HCT116 (cell line): ENCODE measurements around the gene MAPRE2. TPM values are rescaled to one million over a fixed set of nuclear protein-coding genes. Genes with fewer than 3 reads are reported as not detected.

ENCODE experiments used
- ATAC-seq: fragments of 200-7000 bp; cut with Tn5 transposase; 2 replicates; pipeline ENCODE4 v1.9.1; 2020; ENCODE audit warnings: mild to moderate bottlenecking, moderate library complexity
- BruUV-seq: library from RNA; stranded (reverse); fragments of 400-500 nt; replicated peaks from 2 replicates; lab custom pipeline; 2021; lab: Mats Ljungman, UMichigan
- CTCF ChIA-PET: fragments of 300-600 bp; sonication (Branson Sonifier 250); formaldehyde crosslinking; loops from one replicate; lab custom pipeline; 2021; ENCODE audit warnings: antibody characterized with exemption; lab: Charles Lee
- POLR2A ChIA-PET: fragments of 300-600, 350-600 bp; sonication (Branson Sonifier 250); formaldehyde crosslinking; loops from one replicate; lab custom pipeline; 2021; ENCODE audit warnings: antibody characterized with exemption; lab: Charles Lee
- RAD21 ChIA-PET, 2 experiments: fragments of 300-600 bp; sonication (Branson Sonifier 250); formaldehyde crosslinking; loops; one replicate each; lab custom pipeline; 2023; ENCODE audit warnings: low total read pairs in 2 of 2; ENCODE audit not compliant: uncharacterized antibody in 2 of 2, unreplicated experiment in 2 of 2, low non-redundant PET in 1 of 2; lab: Charles Lee
- DNase-seq: peaks from one replicate; pipeline ENCODE4 v3.0.0-alpha.2; 2010; ENCODE audit warnings: low read depth, low spot score
- H2AFZ ChIP-seq: fragments of 200-600 bp; shearing (Covaris generic), sonication (generic); 2 replicates; pipeline ENCODE4 v1.6.1; 2017; ENCODE audit warnings: low read depth, mixed run types, mixed read lengths, antibody characterized with exemption, low read length; ENCODE audit not compliant: poor library complexity, severe bottlenecking
- H3K27ac ChIP-seq: 2 replicates; pipeline ENCODE4 v1.5.1; 2012; ENCODE audit warnings: low read depth, low read length
- H3K27me3 ChIP-seq: fragments of 200-600 bp; sonication (generic); 2 replicates; pipeline ENCODE4 v1.6.1; 2016; ENCODE audit warnings: mixed run types, low read length, mixed read lengths; ENCODE audit not compliant: insufficient read depth
- H3K36me3 ChIP-seq, 2 experiments: fragments of 200-500 bp in 1 of 2; fragments of 200-600 bp in 1 of 2; sonication (Bioruptor generic) in 1 of 2; sonication (generic) in 1 of 2; 2 replicates each; pipeline versions ENCODE4 v1.5.1 to v1.6.1; 2014 to 2016; ENCODE audit warnings: low read length in 2 of 2, inconsistent platforms in 1 of 2, mixed read lengths in 1 of 2, mixed run types in 1 of 2; ENCODE audit not compliant: insufficient read depth in 2 of 2, control insufficient read depth in 1 of 2
- H3K4me1 ChIP-seq, 2 experiments: fragments of 200-600 bp in 1 of 2; sonication (generic) in 1 of 2; 2 replicates each; pipeline versions ENCODE4 v1.5.1 to v1.6.1; 2012 to 2017; ENCODE audit warnings: low read length in 2 of 2, inconsistent platforms in 1 of 2, mild to moderate bottlenecking in 1 of 2, mixed read lengths in 1 of 2, mixed run types in 1 of 2, moderate library complexity in 1 of 2; ENCODE audit not compliant: insufficient read depth in 2 of 2, control insufficient read depth in 1 of 2
- H3K4me2 ChIP-seq: fragments of 200-600 bp; sonication (generic); 2 replicates; pipeline ENCODE4 v1.6.1; 2017; ENCODE audit warnings: mixed run types, low read length, mixed read lengths
- H3K4me3 ChIP-seq, 2 experiments: fragments of 200-600 bp in 1 of 2; sonication (generic) in 1 of 2; replicated peaks in 1 of 2; 2 replicates each; pipeline ENCODE4 v1.5.1; 2011 to 2016; ENCODE audit warnings: low read length in 2 of 2, control low read depth in 1 of 2, low read depth in 1 of 2, mild to moderate bottlenecking in 1 of 2, mixed read lengths in 1 of 2, mixed run types in 1 of 2
- H3K79me2 ChIP-seq: fragments of 200-600 bp; sonication (generic); 2 replicates; pipeline ENCODE4 v1.6.1; 2017; ENCODE audit warnings: mild to moderate bottlenecking, mixed run types, low read length, moderate library complexity, mixed read lengths; ENCODE audit not compliant: insufficient read depth
- H3K9ac ChIP-seq: fragments of 200-600 bp; sonication (generic); 2 replicates; pipeline ENCODE4 v1.6.1; 2016; ENCODE audit warnings: low read length, mixed read lengths
- H3K9me2 ChIP-seq: fragments of 200-600 bp; sonication (generic), shearing (Covaris generic); 2 replicates; pipeline ENCODE4 v1.6.1; 2017; ENCODE audit warnings: mixed run types, mild to moderate bottlenecking, moderate library complexity; ENCODE audit not compliant: insufficient read depth
- H3K9me3 ChIP-seq, 2 experiments: fragments of 200-500 bp in 1 of 2; fragments of 200-600 bp in 1 of 2; sonication (Bioruptor generic) in 1 of 2; sonication (generic) in 1 of 2; 2 replicates each; pipeline ENCODE4 v1.6.1; 2014 to 2017; ENCODE audit warnings: low read length in 2 of 2, mixed read lengths in 2 of 2, inconsistent platforms in 1 of 2, low read depth in 1 of 2, mild to moderate bottlenecking in 1 of 2, mixed run types in 1 of 2, moderate library complexity in 1 of 2; ENCODE audit not compliant: control insufficient read depth in 1 of 2, insufficient read depth in 1 of 2
- H4K20me1 ChIP-seq: fragments of 200-600 bp; sonication (generic), shearing (Covaris generic); 2 replicates; pipeline ENCODE4 v1.6.1; 2017; ENCODE audit warnings: mixed run types, mild to moderate bottlenecking, moderate library complexity; ENCODE audit not compliant: insufficient read depth
- ATF3 ChIP-seq: IDR thresholded peaks from 2 replicates; pipeline ENCODE4 v1.6.1; 2012
- CBX3 ChIP-seq: IDR thresholded peaks from 2 replicates; pipeline ENCODE4 v1.6.1; 2012; ENCODE audit warnings: low read depth
- EGR1 ChIP-seq: IDR thresholded peaks from 2 replicates; pipeline ENCODE4 v1.6.1; 2012; ENCODE audit warnings: low read depth
- EZH2phosphoT487 ChIP-seq: fragments of 200-600 bp; IDR thresholded peaks from 2 replicates; pipeline ENCODE4 v1.6.1; 2018; ENCODE audit warnings: antibody characterized with exemption, borderline replicate concordance
- FOSL1 ChIP-seq: IDR thresholded peaks from 2 replicates; pipeline ENCODE4 v1.6.1; 2012; ENCODE audit warnings: low read depth
- MAX ChIP-seq: IDR thresholded peaks from 2 replicates; pipeline ENCODE4 v1.6.1; 2012
- POLR2A ChIP-seq: IDR thresholded peaks from 2 replicates; pipeline ENCODE4 v1.7.0; 2011; ENCODE audit warnings: borderline replicate concordance; ENCODE audit not compliant: insufficient read depth, insufficient read length; ENCODE audit errors: extremely low read depth
- POLR2AphosphoS5 ChIP-seq: IDR thresholded peaks from 2 replicates; pipeline ENCODE4 v1.6.1; 2011; ENCODE audit warnings: mild to moderate bottlenecking, low read depth, low read length, moderate library complexity
- SIN3A ChIP-seq: IDR thresholded peaks from 2 replicates; pipeline ENCODE4 v1.6.1; 2012; ENCODE audit warnings: low read depth
- SP1 ChIP-seq: IDR thresholded peaks from 2 replicates; pipeline ENCODE4 v1.6.1; 2012; ENCODE audit warnings: low read depth
- SRF ChIP-seq: IDR thresholded peaks from 2 replicates; pipeline ENCODE4 v1.6.1; 2012; ENCODE audit warnings: low read depth
- TCF7L2 ChIP-seq: IDR thresholded peaks from 2 replicates; pipeline ENCODE4 v1.7.0; 2011; ENCODE audit warnings: borderline replicate concordance, inconsistent platforms; ENCODE audit not compliant: insufficient read depth, insufficient read length; ENCODE audit errors: extremely low read depth
- YY1 ChIP-seq: IDR thresholded peaks from 2 replicates; pipeline ENCODE4 v1.6.1; 2011; ENCODE audit warnings: low read length, low read depth, moderate library complexity, mild to moderate bottlenecking; ENCODE audit not compliant: insufficient replicate concordance; ENCODE audit errors: extremely low read depth
- ZFX ChIP-seq: fragments of 450-650 bp; IDR thresholded peaks from 2 replicates; pipeline ENCODE4 v1.6.1; 2017
- ZNF274 ChIP-seq: fragments of 200-500 bp; sonication (Bioruptor generic); IDR thresholded peaks from 2 replicates; pipeline ENCODE4 v1.6.1; 2014; ENCODE audit warnings: mild to moderate bottlenecking, low read depth, low read length, inconsistent platforms
- intact Hi-C: fragments of 100-400 bp; cut with micrococcal nuclease; formaldehyde crosslinking; loops from 2 replicates; pipeline ENCODE4 v1.10.0; 2022
- total RNA-seq: library from RNA; stranded (reverse); gene quantifications from one replicate; pipeline ENCODE4 v1.2.1, GENCODE V29; 2021; ENCODE audit not compliant: unreplicated experiment
- TF ChIP-seq, protein P1 (sequence below): IDR thresholded peaks from 2 replicates; pipeline ENCODE4 v1.6.1; 2011; ENCODE audit warnings: mild to moderate bottlenecking, low read length, moderate library complexity; ENCODE audit not compliant: insufficient replicate concordance; ENCODE audit errors: extremely low read depth

Gene MAPRE2
- total RNA-seq, 1 experiment from 2014 or later: 17.2 TPM

- TF ChIP-seq TCF7L2 (no peak), ATF3 (no peak), EZH2phosphoT487 (no peak), ZNF274 (no peak), POLR2A (no peak), ZFX (no peak), YY1 (no peak), POLR2AphosphoS5 (no peak), SIN3A (no peak)
These were observed 12.1 kb upstream of the MAPRE2 start (continued) for GRCh38 chr18:35029103-35029502.

DNA sequence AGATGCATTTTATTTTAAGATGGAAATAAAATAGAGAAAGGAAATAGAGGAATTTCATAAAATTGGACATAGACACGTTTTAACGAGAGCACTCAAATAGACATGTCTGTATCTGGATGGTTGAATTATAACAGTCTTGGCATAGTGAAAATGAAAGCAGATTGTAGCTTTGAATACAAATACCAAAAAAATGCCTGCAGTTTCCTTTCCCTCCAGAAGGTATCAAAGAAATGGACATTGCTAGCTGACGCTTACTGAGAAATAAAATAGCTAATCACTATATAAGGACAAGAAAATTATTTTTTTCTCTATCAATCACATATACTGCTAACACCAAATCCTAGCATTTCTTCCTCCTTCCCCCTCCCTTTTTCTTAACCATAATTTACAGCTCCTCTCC, 11.4 kb upstream of the MAPRE2 start:
- ChIA-PET RAD21 (no interaction called here), POLR2A (interaction anchor here (1.1 kb wide), 1 partner anchor 11 kb away, joined by 3 read pairs; the partner anchor contains the start of gene MAPRE2)
- H3K4me1 ChIP-seq: no peaks in the 10 kb centered on the region
- no peak overlapping the region for H3K4me2 ChIP-seq
- no peak overlapping the region for H2AFZ ChIP-seq
- no peaks in the 10 kb centered on the region for H4K20me1 ChIP-seq
- H3K9ac ChIP-seq: no peak overlapping the region
- no peak overlapping the region for H3K4me3 ChIP-seq
- no peak for ATAC-seq
- H3K27ac ChIP-seq: no peak overlapping the region
- H3K79me2 ChIP-seq: no peaks in the 10 kb centered on the region
- no peaks in the 10 kb centered on the region for H3K27me3 ChIP-seq
- intact Hi-C loops: no loop called here
- no peaks in the 10 kb centered on the region for H3K9me2 ChIP-seq
- TF ChIP-seq CBX3 (no peak), ZFX (no peak), SRF (no peak), ZNF274 (no peak), SP1 (no peak), MAX (no peak), EGR1 (no peak), FOSL1 (no peak), ATF3 (no peak), POLR2AphosphoS5 (no peak), YY1 (no peak)
- TF ChIP-seq, protein P1, sequence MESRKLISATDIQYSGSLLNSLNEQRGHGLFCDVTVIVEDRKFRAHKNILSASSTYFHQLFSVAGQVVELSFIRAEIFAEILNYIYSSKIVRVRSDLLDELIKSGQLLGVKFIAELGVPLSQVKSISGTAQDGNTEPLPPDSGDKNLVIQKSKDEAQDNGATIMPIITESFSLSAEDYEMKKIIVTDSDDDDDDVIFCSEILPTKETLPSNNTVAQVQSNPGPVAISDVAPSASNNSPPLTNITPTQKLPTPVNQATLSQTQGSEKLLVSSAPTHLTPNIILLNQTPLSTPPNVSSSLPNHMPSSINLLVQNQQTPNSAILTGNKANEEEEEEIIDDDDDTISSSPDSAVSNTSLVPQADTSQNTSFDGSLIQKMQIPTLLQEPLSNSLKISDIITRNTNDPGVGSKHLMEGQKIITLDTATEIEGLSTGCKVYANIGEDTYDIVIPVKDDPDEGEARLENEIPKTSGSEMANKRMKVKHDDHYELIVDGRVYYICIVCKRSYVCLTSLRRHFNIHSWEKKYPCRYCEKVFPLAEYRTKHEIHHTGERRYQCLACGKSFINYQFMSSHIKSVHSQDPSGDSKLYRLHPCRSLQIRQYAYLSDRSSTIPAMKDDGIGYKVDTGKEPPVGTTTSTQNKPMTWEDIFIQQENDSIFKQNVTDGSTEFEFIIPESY: no peak
- TF ChIP-seq, all 23 proteins: peak for 0
- DNase-seq: no peak
- no peaks in the 10 kb centered on the region for H3K9me3 ChIP-seq
- no TSS peak for BruUV-seq
- CTCF ChIA-PET: interaction anchor here (0.8 to 1.2 kb wide), 3 partner anchors 9 to 113 kb away, joined by 3 to 7 read pairs (median 3); no protein-coding TSS in a partner anchor
- H3K36me3 ChIP-seq: no peaks in the 10 kb centered on the region
